Activated CD4-positive, alpha-beta T cell treated with anti-CD3 and anti-CD28 coated beads, Interleukin-2, amount 50 U/mL, for 16 hours (primary cell): Measurements from ENCODE around the gene DARS2.
"Not testable (repeated sequence)": the region's sequence is repeated elsewhere in the genome, so short reads cannot be mapped to it uniquely, and the experiment has no call there.

Source experiments
- DNase-seq: peaks from one replicate; pipeline ENCODE4 v3.0.0-alpha.2; 2020

Gene DARS2

DNA sequence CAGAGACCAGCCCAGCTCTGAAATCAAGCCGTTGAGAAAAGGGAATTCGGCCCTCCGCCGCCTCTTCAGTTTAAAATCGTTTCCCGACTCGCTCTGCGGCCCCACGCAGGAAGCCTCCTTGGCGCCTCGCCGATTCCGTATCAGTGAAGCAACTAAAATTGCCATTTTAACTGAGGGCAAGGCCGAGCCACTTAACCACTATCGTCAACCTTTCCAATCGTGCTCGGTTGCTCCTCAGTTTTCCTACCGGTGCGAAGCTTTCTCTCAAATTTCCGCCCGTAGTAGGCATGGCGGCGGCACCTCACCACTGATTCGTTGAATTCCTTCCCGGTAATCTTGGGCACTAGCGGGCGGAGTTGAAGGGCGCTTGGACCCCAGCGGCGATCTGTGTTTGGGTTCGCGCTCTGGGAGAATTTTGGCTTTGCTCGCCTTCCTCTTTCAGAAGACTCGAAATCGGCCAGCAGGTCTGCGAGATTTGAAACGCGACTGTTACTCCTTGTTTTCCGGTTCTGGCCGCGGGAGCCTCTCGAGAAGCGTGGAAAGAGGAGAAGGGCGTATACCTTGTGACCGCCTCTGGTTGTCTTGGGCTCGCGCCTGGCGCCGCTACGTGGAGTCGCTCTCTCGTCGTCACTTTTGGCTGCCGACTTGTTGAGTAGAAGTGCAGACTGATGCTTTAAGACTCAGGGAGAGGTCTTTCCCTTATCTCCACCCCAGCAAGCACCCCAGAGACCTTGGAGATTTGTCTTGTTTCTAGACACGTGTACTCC, at the start of gene DARS2, which contains the start of gene CENPL:
Gene DARS2 (plus strand): TSS at position 359 of the 767 bp plus-strand sequence. CDS start 557 bp downstream, outside the sequence.
Gene CENPL (minus strand): TSS at position 569 of the 767 bp plus-strand sequence. CDS start 13,584 bp downstream, outside the sequence.
- DNase-seq, result peak; percentile 96

GRCh38 chr1:173775578-173776226, 48.8 kb upstream of the DARS2 start:
- no peak for DNase-seq

GRCh38 chr1:173779936-173780335, 44.5 kb upstream of the DARS2 start:
- no peak for DNase-seq

GRCh38 chr1:173784997-173785396, 39.5 kb upstream of the DARS2 start:
- DNase-seq, result no peak

DNA sequence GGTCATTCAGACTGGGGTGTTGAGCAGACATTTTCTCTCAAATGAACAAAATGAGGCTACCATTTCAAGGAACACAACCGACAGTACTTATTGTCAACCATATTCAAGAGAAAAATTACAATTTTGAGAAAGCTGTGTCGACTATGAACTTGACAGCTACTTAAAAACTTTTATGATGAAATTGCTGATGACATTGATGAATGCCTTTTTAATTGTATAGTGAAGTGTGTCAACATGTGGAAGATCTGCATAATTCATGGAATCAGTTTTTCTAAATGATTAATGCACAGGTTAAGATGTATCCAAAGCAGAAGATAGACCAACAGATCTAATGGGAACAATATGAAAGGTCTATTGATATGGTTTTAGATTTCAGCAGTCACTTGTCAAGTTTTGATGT, 34.6 kb upstream of the DARS2 start:
- DNase-seq, result no peak

DNA sequence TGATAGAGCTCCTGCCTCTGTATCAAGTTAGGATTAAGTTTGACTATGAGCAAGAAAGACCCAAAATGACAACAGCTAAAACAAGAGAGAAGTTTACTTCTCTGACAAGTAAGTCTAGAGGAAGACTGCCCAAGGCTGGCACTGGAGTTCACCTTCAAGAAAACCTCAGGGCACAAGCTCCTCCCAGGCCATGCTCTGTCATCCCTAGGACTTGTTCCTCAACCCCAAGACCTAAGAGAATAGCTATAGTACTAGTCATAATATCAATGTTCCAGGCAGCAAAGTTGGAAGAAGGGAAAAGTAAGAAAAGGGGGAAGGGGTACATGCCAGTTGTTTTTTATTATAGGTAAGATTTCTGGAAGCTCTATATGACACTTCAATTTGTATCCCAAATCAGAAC, 26.4 kb upstream of the DARS2 start:
- DNase-seq, result no peak

DNA sequence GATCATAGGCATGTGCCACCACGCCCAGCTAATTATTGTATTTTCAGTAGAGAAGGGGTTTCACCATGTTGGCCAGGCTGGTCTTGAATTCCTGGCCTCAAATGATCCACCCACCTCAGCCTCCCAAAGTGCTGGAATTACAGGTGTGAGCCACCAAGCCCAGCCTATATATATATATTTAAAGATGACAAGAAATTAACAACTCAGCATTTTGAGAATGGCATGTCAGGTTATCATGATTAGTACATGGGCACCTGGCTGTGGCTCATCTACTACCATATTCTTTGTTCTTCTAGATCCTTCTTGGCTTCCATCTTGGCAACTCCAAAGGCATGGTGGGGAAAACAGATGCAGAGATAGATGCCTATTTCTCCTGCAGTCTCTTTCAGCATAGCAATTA, 24.5 kb upstream of the DARS2 start:
- DNase-seq, result not testable (repeated sequence)

DNA sequence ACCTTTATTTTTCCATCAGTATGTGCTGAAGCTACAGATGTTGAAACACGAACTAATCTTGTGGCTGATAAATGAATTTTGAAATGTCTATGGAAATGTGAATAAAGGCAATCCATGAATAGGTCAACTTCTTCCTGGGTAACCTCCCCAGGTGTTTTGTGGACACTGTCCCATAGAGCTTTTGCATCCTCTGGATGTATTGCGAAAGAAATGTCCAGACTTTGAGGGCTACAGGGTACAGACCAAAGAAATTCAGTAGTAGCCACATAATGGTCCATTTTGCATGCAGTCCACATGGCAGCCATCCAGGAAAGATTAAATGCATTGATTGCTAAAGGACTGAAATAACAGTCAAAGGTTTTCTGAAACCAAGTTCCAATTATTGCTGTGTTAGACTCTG, 21.5 kb upstream of the DARS2 start:
- DNase-seq, result no peak

DNA sequence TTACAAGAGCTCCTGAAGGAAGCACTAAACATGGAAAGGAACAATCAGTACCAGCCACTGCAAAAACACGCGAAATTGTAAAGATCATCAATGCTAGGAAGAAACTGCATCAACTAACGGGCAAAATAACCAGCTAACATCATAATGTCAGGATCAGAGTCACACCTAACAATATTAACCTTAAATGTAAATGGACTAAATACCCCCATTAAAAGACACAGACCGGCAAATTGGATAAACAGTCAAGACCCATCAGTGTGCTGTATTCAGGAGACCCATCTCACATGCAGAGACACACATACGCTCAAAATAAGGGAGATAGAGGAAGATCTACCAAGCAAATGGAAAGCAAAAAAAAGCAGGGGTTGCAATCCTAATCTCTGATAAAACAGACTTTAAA, 10.8 kb upstream of the DARS2 start:
- not testable (repeated sequence) for DNase-seq

- no peak for DNase-seq
Measured at GRCh38 chr1:173818459-173818858, 6.0 kb upstream of the DARS2 start.

DNA sequence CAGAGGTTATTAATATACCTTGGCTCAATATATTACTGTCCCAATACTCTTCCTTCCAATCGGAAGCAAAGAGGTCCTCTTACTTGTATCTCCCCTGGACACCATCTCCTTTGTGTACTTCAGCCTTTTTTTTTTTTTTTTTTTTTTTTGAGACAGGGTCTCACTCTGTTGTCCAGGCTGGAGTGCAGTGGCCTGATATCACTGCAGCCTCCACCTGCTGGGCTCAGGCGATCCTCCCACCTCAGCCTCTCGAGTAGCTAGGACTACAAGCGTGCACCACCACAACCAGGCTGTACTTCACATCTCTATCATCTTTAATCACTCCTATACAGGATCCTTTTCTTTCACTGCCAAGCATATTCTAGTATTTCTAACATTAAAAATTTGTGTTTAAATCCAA, 2.8 kb upstream of the DARS2 start:
- DNase-seq, result no peak

DNA sequence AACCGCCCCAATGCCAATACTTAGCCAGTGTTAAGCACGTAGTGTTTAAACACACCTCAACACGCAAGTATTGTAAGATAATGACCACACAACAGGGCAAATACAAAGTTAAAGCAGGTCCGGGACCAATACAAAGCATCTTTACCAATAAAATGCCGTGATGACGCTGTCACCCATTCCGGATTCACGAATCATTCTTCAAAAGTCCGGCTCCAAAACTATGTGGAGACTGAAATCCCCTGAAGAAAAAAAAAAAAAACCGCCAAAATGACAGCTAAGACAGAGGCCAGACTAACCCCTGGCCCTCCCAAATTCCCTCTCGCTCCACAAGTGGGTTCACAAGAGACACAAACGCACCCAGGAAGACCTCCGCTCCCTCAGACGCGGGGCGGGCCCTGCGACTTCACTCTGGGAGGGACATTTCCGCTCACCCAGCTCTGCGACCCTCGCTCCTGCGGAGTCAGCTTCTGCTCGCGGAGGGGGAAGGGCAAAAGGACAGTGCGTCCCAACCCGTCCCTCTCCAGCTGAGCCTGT, 625 bp upstream of the DARS2 start:
- DNase-seq, result no peak

- DNase-seq, result no peak
Measured at GRCh38 chr1:173827611-173828010, 3.1 kb downstream of the DARS2 start.

GRCh38 chr1:173832748-173833147, 8.3 kb downstream of the DARS2 start:
- DNase-seq, result no peak

- DNase-seq, result no peak
Measured at GRCh38 chr1:173852105-173852504, 27.6 kb downstream of the DARS2 start.

GRCh38 chr1:173853074-173853473, 28.6 kb downstream of the DARS2 start:
- no peak for DNase-seq

DNA sequence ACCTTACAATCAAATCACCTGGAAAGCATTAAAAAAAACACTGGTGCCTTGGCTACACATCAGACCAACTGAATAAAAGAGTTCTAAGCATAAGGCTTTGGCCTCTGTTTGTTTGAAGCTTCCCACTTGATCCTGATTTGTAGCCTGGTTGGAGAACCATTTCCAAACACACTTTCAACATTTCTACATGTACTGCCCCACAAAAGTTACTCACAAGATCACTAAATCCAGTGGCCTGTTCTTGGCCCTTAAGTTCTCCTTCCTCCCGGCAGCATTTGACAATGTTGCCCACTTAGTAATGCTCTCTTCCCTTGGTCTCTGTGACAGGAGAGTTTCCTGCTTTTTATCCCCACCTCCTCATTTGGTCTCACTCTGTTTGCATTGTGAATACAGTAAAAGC, 31.5 kb downstream of the DARS2 start:
- DNase-seq, result no peak

DNA sequence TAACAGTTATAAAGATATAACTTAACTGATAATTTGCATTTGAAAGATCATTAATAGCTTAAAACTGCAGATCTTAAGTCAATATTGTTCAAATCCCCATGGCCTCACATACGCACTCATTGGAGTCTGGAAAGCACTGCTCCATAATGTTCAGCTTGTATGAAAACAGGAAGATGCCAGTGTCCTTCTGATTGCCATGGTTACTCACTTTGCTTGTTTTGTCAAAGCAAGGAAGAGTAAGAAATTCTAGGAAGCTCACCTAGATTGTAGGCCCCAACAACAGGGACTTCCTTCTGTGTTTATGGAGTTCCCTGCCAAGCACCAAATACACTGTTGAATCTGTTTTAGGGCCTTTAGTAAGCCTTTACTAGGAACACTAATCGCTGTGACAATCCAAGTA, 32.4 kb downstream of the DARS2 start:
- DNase-seq, result no peak

GRCh38 chr1:173857363-173857917, 33.0 kb downstream of the DARS2 start:
- DNase-seq, result no peak

DNA sequence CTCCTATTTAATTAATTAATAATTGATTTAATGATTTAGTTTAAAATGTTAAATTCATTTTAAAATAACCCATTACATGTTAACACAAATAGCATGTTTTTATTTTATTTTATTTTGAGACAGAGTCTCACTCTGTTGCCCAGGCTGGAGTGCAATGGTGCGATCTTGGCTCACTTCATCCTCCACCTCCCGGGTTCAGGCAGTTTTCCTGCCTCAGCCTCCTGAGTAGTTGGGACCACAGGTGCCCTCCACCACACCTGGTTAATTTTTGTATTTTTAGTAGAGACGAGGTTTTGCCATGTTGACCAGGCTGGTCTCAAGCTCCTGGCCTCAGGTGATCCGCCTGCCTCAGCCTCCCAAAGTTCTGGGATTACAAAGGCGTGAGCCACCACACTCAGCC, 35.1 kb downstream of the DARS2 start:
- DNase-seq, result not testable (repeated sequence)

DNA sequence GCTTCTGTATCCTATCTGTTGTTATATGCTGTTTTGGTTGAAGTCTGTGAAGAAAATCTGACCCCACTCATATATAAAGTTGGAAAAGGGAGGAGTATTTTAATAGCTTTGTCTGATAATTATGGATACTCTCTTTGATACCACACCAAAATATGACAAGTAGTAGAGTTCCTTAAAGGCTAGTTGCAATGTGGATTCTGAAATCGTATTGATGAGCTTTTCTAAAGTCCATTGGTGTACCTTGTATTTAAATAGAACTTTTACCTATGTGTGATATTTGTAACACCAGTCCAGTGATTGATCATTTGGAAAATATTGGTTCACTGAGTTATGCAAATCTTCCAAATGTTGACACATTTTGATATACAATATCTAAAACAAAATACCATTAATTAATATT, 35.6 kb downstream of the DARS2 start:
- no peak for DNase-seq

- DNase-seq, result peak; percentile 60
Measured at GRCh38 chr1:173861731-173862145, 37.3 kb downstream of the DARS2 start.

DNA sequence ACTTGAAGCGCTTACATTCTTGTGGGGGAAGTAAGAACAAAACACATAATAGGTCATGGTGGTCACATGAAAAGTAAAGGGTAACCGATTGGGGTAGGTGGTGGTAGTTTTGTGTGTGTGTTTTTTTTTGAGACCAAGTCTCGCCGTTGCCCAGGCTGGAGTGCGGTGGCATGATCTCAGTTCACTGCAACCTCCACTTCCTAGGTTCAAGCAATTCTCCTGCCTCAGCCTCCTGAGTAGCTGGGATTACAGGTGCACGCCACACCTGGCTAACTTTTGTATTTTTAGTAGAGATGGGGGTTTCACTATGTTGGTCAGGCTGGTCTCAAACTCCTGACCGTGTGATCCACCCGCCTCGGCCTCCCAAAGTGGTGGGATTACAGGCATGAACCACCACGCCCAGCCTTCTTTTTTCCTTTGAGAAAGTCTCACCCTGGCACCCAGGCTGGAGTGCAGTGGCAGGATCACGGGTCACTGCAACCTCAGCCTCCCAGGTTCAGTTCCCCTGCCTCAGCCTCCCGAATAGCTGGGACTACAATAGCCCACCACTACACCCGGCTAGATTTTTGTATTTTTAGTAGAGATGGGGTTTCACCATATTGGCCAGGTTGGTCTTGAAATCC, 37.8 kb downstream of the DARS2 start:
- peak; percentile 61 for DNase-seq
